Hepatocyte (in vitro differentiated cells): Measurements from ENCODE around the gene ASGR2.

Source experiments
- EZH2 ChIP-seq: fragments of 200-600 bp; sonication (generic); IDR thresholded peaks from 2 replicates; pipeline ENCODE4 v1.6.1; 2016; ENCODE audit warnings: antibody characterized with exemption, mild to moderate bottlenecking, borderline replicate concordance
- EZH2phosphoT487 ChIP-seq: fragments of 200-600 bp; sonication (generic); IDR thresholded peaks from one replicate; pipeline ENCODE4 v1.6.1; 2018; ENCODE audit warnings: antibody characterized with exemption, mild to moderate bottlenecking, low read depth, moderate library complexity; ENCODE audit not compliant: unreplicated experiment, severe bottlenecking
- TF ChIP-seq, protein P1 (sequence below): fragments of 200-600 bp; sonication (generic); IDR thresholded peaks from 2 replicates; pipeline ENCODE4 v1.5.1; 2016; ENCODE audit warnings: antibody characterized with exemption, mild to moderate bottlenecking; ENCODE audit not compliant: poor library complexity

DNA sequence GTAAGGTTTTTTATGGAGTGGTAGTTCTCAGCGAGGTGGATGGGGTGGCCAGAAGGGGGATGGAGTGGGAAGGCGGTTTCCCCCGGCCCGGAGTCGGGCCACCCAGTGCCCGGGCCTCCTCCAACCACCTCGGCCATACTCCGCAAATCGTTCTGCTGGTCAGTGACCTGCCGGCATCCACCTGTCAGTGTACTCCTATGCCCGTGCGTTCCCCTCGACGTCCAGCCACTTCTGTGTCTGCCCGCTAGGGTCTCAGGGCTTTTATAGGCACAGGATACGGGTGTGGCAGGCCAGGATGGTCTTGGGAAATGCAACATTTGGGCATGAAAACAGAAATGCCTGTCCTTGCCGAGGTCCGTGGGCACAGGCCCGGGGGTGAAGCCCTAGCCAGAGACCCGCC is 19.3 kb upstream of the ASGR2 start:
- TF ChIP-seq, protein P1, sequence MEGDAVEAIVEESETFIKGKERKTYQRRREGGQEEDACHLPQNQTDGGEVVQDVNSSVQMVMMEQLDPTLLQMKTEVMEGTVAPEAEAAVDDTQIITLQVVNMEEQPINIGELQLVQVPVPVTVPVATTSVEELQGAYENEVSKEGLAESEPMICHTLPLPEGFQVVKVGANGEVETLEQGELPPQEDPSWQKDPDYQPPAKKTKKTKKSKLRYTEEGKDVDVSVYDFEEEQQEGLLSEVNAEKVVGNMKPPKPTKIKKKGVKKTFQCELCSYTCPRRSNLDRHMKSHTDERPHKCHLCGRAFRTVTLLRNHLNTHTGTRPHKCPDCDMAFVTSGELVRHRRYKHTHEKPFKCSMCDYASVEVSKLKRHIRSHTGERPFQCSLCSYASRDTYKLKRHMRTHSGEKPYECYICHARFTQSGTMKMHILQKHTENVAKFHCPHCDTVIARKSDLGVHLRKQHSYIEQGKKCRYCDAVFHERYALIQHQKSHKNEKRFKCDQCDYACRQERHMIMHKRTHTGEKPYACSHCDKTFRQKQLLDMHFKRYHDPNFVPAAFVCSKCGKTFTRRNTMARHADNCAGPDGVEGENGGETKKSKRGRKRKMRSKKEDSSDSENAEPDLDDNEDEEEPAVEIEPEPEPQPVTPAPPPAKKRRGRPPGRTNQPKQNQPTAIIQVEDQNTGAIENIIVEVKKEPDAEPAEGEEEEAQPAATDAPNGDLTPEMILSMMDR, result no peak
- TF ChIP-seq EZH2phosphoT487, result no peak
- no peak for TF ChIP-seq EZH2
